BLaER1 treated with 17β-estradiol and CSF1 and Interleukin-3, amounts not matched to agents 10 nM and 100 nM (cell line): ENCODE data around the gene IL1F10.

ENCODE experiments used
- H3K27ac ChIP-seq, 11 experiments: shearing (Covaris generic); formaldehyde crosslinking; 2 replicates each; pipeline ENCODE4 v1.8.1; 2022
- H3K27me3 ChIP-seq, 11 experiments: shearing (Covaris generic); formaldehyde crosslinking; 2 replicates each; pipeline ENCODE4 v1.8.1; 2022
- H3K36me3 ChIP-seq, 11 experiments: shearing (Covaris generic); formaldehyde crosslinking; 2 replicates each; pipeline ENCODE4 v1.8.1; 2022
- H3K4me1 ChIP-seq, 10 experiments: shearing (Covaris generic); formaldehyde crosslinking; 2 replicates each; pipeline ENCODE4 v1.8.1; 2022
- H3K4me2 ChIP-seq, 11 experiments: shearing (Covaris generic); formaldehyde crosslinking; 2 replicates each; pipeline ENCODE4 v1.8.1; 2022
- H3K4me3 ChIP-seq, 10 experiments: shearing (Covaris generic); formaldehyde crosslinking; 2 replicates each; pipeline ENCODE4 v1.8.1; 2022
- H3K9ac ChIP-seq, 11 experiments: shearing (Covaris generic); formaldehyde crosslinking; 2 replicates each; pipeline ENCODE4 v1.8.1; 2022
- H3K9me3 ChIP-seq, 11 experiments: shearing (Covaris generic); formaldehyde crosslinking; replicated peaks in 1 of 11; 2 replicates each; pipeline ENCODE4 v1.8.1; 2022
- H4K20me1 ChIP-seq, 11 experiments: shearing (Covaris generic); formaldehyde crosslinking; 2 replicates each; pipeline ENCODE4 v1.8.1; 2022
- Cebpa-rat ChIP-seq, 11 experiments: shearing (Covaris generic); IDR thresholded peaks; 2 replicates each; pipeline ENCODE4 v1.8.1; 2022

IL1F10 gene

GRCh38 chr2:113075600-113075999 is 7.8 kb downstream of the IL1F10 start:
- Histone ChIP-seq H3K9ac (no peak overlapping the region), H3K4me1 (peaks cover 0 to 27% (median 4%) of the 10 kb centered on the region in 10 experiments; a peak in 6 of 20 replicates), H3K27ac (no peak overlapping the region), H4K20me1 (no peaks in the 10 kb centered on the region), H3K27me3 (no peaks in the 10 kb centered on the region), H3K4me2 (no peak overlapping the region), H3K36me3 (no peaks in the 10 kb centered on the region), H3K4me3 (no peak overlapping the region), H3K9me3 (no peaks in the 10 kb centered on the region)
- no peak for TF ChIP-seq Cebpa-rat (IDR thresholded peaks at IDR 0.05)

- no peak for TF ChIP-seq Cebpa-rat (IDR thresholded peaks at IDR 0.05)
- H3K4me3 ChIP-seq: no peak overlapping the region
- no peaks in the 10 kb centered on the region for H4K20me1 ChIP-seq
- H3K9ac ChIP-seq: no peak overlapping the region
- peak overlapping the region in 3 of 11 experiments; percentile 12 to 50 (median 36); a peak in 5 of 22 replicates for H3K4me2 ChIP-seq
- H3K36me3 ChIP-seq: no peaks in the 10 kb centered on the region
- no peak overlapping the region for H3K27ac ChIP-seq
- H3K4me1 ChIP-seq: peaks cover 0 to 34% (median 4%) of the 10 kb centered on the region in 10 experiments; a peak in 6 of 20 replicates
- H3K27me3 ChIP-seq: no peaks in the 10 kb centered on the region
- no peaks in the 10 kb centered on the region for H3K9me3 ChIP-seq
These were observed 9.3 kb downstream of the IL1F10 start for GRCh38 chr2:113076954-113077669.

- Histone ChIP-seq H3K27ac (no peak overlapping the region), H3K4me2 (peak overlapping the region in 2 of 11 experiments; percentile 36 to 50; a peak in 2 of 22 replicates), H3K9ac (no peak overlapping the region), H3K9me3 (no peaks in the 10 kb centered on the region), H3K4me3 (no peak overlapping the region), H4K20me1 (no peaks in the 10 kb centered on the region), H3K36me3 (no peaks in the 10 kb centered on the region), H3K27me3 (no peaks in the 10 kb centered on the region), H3K4me1 (peaks cover 0 to 43% (median 4%) of the 10 kb centered on the region in 10 experiments; a peak in 7 of 20 replicates)
- no peak for TF ChIP-seq Cebpa-rat (IDR thresholded peaks at IDR 0.05)
These were observed 10.2 kb downstream of the IL1F10 start for GRCh38 chr2:113077921-113078320.

- Histone ChIP-seq H3K27ac (no peak overlapping the region), H3K4me2 (peak overlapping the region in 1 of 11 experiments; percentile 36; a peak in 1 of 22 replicates), H3K4me1 (peaks cover 0 to 47% (median 4%) of the 10 kb centered on the region in 10 experiments; a peak in 8 of 20 replicates), H3K27me3 (no peaks in the 10 kb centered on the region), H3K9ac (no peak overlapping the region), H3K36me3 (no peaks in the 10 kb centered on the region), H4K20me1 (no peaks in the 10 kb centered on the region), H3K4me3 (no peak overlapping the region), H3K9me3 (no peaks in the 10 kb centered on the region)
- TF ChIP-seq Cebpa-rat (IDR thresholded peaks at IDR 0.05): no peak
These were observed 10.6 kb downstream of the IL1F10 start for GRCh38 chr2:113078350-113078839.

- Histone ChIP-seq H4K20me1 (no peaks in the 10 kb centered on the region), H3K9me3 (no peaks in the 10 kb centered on the region), H3K36me3 (no peaks in the 10 kb centered on the region), H3K9ac (no peak overlapping the region), H3K27ac (no peak overlapping the region), H3K4me2 (no peak overlapping the region), H3K27me3 (no peaks in the 10 kb centered on the region), H3K4me1 (peaks cover 0 to 55% (median 4%) of the 10 kb centered on the region in 10 experiments; a peak in 8 of 20 replicates), H3K4me3 (no peak overlapping the region)
- no peak for TF ChIP-seq Cebpa-rat (IDR thresholded peaks at IDR 0.05)
These were observed 11.4 kb downstream of the IL1F10 start for GRCh38 chr2:113079131-113079530.

- Histone ChIP-seq H3K27ac (no peak overlapping the region), H3K27me3 (no peaks in the 10 kb centered on the region), H3K9ac (no peak overlapping the region), H3K36me3 (no peaks in the 10 kb centered on the region), H4K20me1 (no peaks in the 10 kb centered on the region), H3K4me2 (no peak overlapping the region), H3K9me3 (no peaks in the 10 kb centered on the region), H3K4me3 (no peak overlapping the region), H3K4me1 (peaks cover 0 to 64% (median 4%) of the 10 kb centered on the region in 10 experiments; a peak in 8 of 20 replicates)
- no peak for TF ChIP-seq Cebpa-rat (IDR thresholded peaks at IDR 0.05)
These were observed 12.4 kb downstream of the IL1F10 start for GRCh38 chr2:113080134-113080533.

- Histone ChIP-seq H3K27me3 (no peaks in the 10 kb centered on the region), H3K36me3 (no peaks in the 10 kb centered on the region), H3K4me3 (no peak overlapping the region), H3K9me3 (no peaks in the 10 kb centered on the region), H3K4me1 (peaks cover 0 to 72% (median 4%) of the 10 kb centered on the region in 10 experiments; a peak in 8 of 20 replicates), H3K9ac (no peak overlapping the region), H3K4me2 (peak overlapping the region in 1 of 11 experiments; percentile 7; a peak in 2 of 22 replicates), H3K27ac (no peak overlapping the region), H4K20me1 (no peaks in the 10 kb centered on the region)
- no peak for TF ChIP-seq Cebpa-rat (IDR thresholded peaks at IDR 0.05)
These were observed 13.9 kb downstream of the IL1F10 start for GRCh38 chr2:113081488-113082210.

GRCh38 chr2:113083296-113083695 is 15.5 kb downstream of the IL1F10 start:
- peaks cover 0 to 61% (median 0%) of the 10 kb centered on the region in 10 experiments; a peak in 7 of 20 replicates for H3K4me1 ChIP-seq
- TF ChIP-seq Cebpa-rat (IDR thresholded peaks at IDR 0.05): no peak
- no peaks in the 10 kb centered on the region for H3K36me3 ChIP-seq
- H4K20me1 ChIP-seq: no peaks in the 10 kb centered on the region
- H3K9me3 ChIP-seq: no peaks in the 10 kb centered on the region
- H3K4me2 ChIP-seq: peak overlapping the region in 3 of 11 experiments; percentile 18 to 55 (median 55); a peak in 5 of 22 replicates
- peak overlapping the region in 1 of 11 experiments; percentile 55; a peak in 1 of 22 replicates for H3K27ac ChIP-seq
- no peak overlapping the region for H3K4me3 ChIP-seq
- no peaks in the 10 kb centered on the region for H3K27me3 ChIP-seq
- no peak overlapping the region for H3K9ac ChIP-seq
